LHCN-M2 (cell line): ENCODE measurements around the gene S100A10. TPM values are rescaled to one million over a fixed set of nuclear protein-coding genes. Genes with fewer than 3 reads are reported as not detected.

Experiments used
- DNase-seq: peaks from one replicate; pipeline ENCODE4 v3.0.0-alpha.2; 2012; ENCODE audit warnings: low read depth
- total RNA-seq: library from RNA; depleted of rRNA; stranded (reverse); fragments of >200 nt; gene quantifications from 2 replicates; pipeline ENCODE4 v1.2.3, GENCODE V29; 2014; rRNA removed

The S100A10 gene
- total RNA-seq, 1 experiment from 2014 or later: 115 TPM

GRCh38 chr1:151936653-151937052 lies 57.0 kb downstream of the S100A10 start:
- no peak for DNase-seq

- no peak for DNase-seq
Observed at GRCh38 chr1:151935894-151936602, 57.6 kb downstream of the S100A10 start.

GRCh38 chr1:151935154-151935553 lies 58.5 kb downstream of the S100A10 start:
- peak; percentile 43 for DNase-seq

DNA sequence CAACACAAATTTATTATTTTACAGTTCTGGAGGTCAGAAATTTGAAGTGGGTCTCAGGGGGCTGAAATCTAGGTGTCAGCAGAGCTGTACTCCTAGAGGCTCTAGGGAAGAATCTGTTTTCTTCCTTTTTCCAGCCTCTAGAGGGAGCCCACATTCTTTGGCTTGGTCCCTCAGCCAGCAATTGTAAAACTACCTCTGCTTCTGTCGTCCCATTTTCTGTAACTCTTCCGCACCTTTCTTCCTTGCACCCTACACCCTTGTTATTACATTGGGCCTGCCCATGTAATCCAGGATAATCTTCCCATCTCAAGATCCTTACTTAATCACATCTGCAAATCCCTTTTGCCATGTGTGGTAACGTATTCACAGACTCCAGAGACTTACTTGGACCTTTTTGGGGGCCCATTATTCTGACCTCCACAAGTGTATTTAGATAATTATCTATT lies 59.6 kb downstream of the S100A10 start:
- DNase-seq: peak; percentile 63

Other genes with a start within 250 kb of the S100A10 start
- 83.4 and 117 TPM in 2 replicates for gene MRPL9, start 230.4 kb downstream of the S100A10 start, total RNA-seq
- gene TDRKH, start 203.4 kb downstream of the S100A10 start, total RNA-seq: 1.0 and 1.9 TPM in 2 replicates
- gene LINGO4, start 188.4 kb downstream of the S100A10 start, total RNA-seq: not detected in 2 replicates
- not detected in 2 replicates for gene RORC, start 162.1 kb downstream of the S100A10 start, total RNA-seq
- gene C2CD4D, start 154.0 kb downstream of the S100A10 start, total RNA-seq: not detected in 2 replicates
- gene THEM5, start 140.1 kb downstream of the S100A10 start, total RNA-seq: not detected in 2 replicates
- 20.3 and 22.8 TPM in 2 replicates for gene THEM4, start 84.3 kb downstream of the S100A10 start, total RNA-seq
- gene S100A11, start 43.1 kb upstream of the S100A10 start, total RNA-seq: 388 and 454 TPM in 2 replicates
- gene TCHHL1, start 95.2 kb upstream of the S100A10 start, total RNA-seq: not detected in 2 replicates
- gene TCHH, start 121.6 kb upstream of the S100A10 start, total RNA-seq: 0.06 TPM in 1 of 2 replicates, not detected in the other
- not detected in 2 replicates for gene RPTN, start 165.4 kb upstream of the S100A10 start, total RNA-seq
- not detected in 2 replicates for gene HRNR, start 230.3 kb upstream of the S100A10 start, total RNA-seq